MCF 10A (cell line): Measurements from ENCODE around the gene MED28. TPM values are rescaled to one million over a fixed set of nuclear protein-coding genes. Genes with fewer than 3 reads are reported as not detected.

Experiments used
- BruUV-seq: library from RNA; stranded (reverse); fragments of 400-500 nt; replicated peaks from 2 replicates; lab custom pipeline; 2021; lab: Mats Ljungman, UMichigan
- CTCF ChIA-PET: fragments of 300-600 bp; sonication (Branson Sonifier 250); formaldehyde crosslinking; extraction: SDS; loops from one replicate; lab custom pipeline; 2021; ENCODE audit warnings: antibody characterized with exemption, inconsistent platforms; lab: Yijun Ruan, JAX
- POLR2A ChIA-PET: fragments of 300-600, 350-650 bp; sonication (Branson Sonifier 250); formaldehyde crosslinking; extraction: SDS; loops from one replicate; lab custom pipeline; 2020; ENCODE audit warnings: antibody characterized with exemption, inconsistent platforms; lab: Yijun Ruan, JAX
- DNase-seq: peaks from one replicate; pipeline ENCODE4 v3.0.0-alpha.2; 2018; ENCODE audit not compliant: unreplicated experiment
- H3K27ac Mint-ChIP-seq: one replicate; pipeline ENCODE4 v1.8.0; 2022; ENCODE audit warnings: mild to moderate bottlenecking, low read depth, mixed read lengths; ENCODE audit not compliant: unreplicated experiment
- H3K27me3 Mint-ChIP-seq: one replicate; pipeline ENCODE4 v1.8.0; 2022; ENCODE audit warnings: mixed read lengths; ENCODE audit not compliant: insufficient read depth, unreplicated experiment
- H3K36me3 Mint-ChIP-seq: one replicate; pipeline ENCODE4 v1.8.0; 2022; ENCODE audit warnings: mild to moderate bottlenecking, moderate library complexity, mixed read lengths; ENCODE audit not compliant: insufficient read depth, unreplicated experiment
- H3K4me1 Mint-ChIP-seq: one replicate; pipeline ENCODE4 v1.8.0; 2022; ENCODE audit warnings: mixed read lengths; ENCODE audit not compliant: insufficient read depth, unreplicated experiment
- H3K4me3 Mint-ChIP-seq: one replicate; pipeline ENCODE4 v1.8.0; 2022; ENCODE audit warnings: mild to moderate bottlenecking, moderate library complexity, mixed read lengths; ENCODE audit not compliant: unreplicated experiment
- H3K9me3 Mint-ChIP-seq: one replicate; pipeline ENCODE4 v1.8.0; 2022; ENCODE audit warnings: mixed read lengths; ENCODE audit not compliant: unreplicated experiment
- intact Hi-C: fragments of 100-400 bp; cut with micrococcal nuclease; formaldehyde crosslinking; loops from 2 replicates; pipeline ENCODE4 v1.14.1; 2022
- total RNA-seq: library from RNA; stranded (reverse); gene quantifications from 2 replicates; pipeline ENCODE4 v1.2.3, GENCODE V29; 2022
- TF ChIP-seq, protein P1 (sequence below): fragments of 200-600 bp; IDR thresholded peaks from one replicate; pipeline ENCODE4 v1.8.0; 2022; ENCODE audit warnings: antibody characterized with exemption, mild to moderate bottlenecking; ENCODE audit not compliant: unreplicated experiment

The MED28 gene
- total RNA-seq, 1 experiment from 2014 or later = 32.1 TPM

DNA sequence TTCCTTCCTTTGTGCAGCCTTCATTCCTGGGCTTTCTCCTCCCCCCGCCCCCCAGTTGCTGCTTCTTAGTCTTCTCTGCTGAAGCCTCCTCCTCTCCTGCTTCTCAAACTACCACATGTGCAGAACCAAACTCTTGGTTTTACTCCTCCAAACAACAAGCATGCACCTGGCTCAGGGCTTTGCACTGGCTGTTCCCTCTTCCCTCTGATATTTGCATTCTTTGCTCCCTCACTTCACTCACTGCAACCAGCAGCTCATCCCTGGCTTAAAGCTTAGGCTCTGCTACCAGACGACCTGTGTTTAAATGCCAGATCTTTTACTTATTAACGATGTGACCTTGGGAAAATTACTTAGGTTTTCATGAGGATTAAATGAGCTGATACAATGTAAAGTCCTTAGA, 51.4 kb downstream of the MED28 start:
- ChIA-PET CTCF (no interaction called here), POLR2A (no interaction called here)
- no peak for DNase-seq
- TF ChIP-seq, protein P1, sequence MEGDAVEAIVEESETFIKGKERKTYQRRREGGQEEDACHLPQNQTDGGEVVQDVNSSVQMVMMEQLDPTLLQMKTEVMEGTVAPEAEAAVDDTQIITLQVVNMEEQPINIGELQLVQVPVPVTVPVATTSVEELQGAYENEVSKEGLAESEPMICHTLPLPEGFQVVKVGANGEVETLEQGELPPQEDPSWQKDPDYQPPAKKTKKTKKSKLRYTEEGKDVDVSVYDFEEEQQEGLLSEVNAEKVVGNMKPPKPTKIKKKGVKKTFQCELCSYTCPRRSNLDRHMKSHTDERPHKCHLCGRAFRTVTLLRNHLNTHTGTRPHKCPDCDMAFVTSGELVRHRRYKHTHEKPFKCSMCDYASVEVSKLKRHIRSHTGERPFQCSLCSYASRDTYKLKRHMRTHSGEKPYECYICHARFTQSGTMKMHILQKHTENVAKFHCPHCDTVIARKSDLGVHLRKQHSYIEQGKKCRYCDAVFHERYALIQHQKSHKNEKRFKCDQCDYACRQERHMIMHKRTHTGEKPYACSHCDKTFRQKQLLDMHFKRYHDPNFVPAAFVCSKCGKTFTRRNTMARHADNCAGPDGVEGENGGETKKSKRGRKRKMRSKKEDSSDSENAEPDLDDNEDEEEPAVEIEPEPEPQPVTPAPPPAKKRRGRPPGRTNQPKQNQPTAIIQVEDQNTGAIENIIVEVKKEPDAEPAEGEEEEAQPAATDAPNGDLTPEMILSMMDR = no peak
- no peaks in the 10 kb centered on the region for H3K9me3 Mint-ChIP-seq
- no peaks in the 10 kb centered on the region for H3K27me3 Mint-ChIP-seq
- BruUV-seq = no TSS peak
- no peak overlapping the region for H3K27ac Mint-ChIP-seq
- H3K4me1 Mint-ChIP-seq = no peaks in the 10 kb centered on the region
- H3K4me3 Mint-ChIP-seq = no peak overlapping the region
- intact Hi-C loops = no loop called here
- H3K36me3 Mint-ChIP-seq = no peaks in the 10 kb centered on the region

DNA sequence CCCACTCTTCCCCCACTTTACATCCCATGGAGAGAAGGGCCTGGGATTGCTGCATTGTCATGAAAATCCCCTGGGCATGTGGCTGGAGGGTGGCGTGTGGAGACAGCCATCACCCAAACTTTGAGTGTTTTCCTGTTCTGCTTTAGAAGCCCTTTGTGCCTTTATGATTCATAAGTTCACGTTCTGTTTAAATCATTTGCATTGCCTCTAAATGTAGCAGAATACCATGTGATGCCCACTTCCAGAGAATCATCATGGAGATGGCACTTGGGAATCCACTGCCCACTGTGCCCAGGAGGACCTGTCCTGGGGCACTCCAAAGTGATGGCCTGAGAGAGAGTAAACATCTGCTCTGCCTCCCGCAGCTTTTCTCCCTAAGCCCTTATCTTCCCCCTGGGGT, 52.8 kb downstream of the MED28 start:
- ChIA-PET POLR2A (no interaction called here), CTCF (no interaction called here)
- BruUV-seq = no TSS peak
- no peak overlapping the region for H3K27ac Mint-ChIP-seq
- TF ChIP-seq, protein P1 = no peak
- intact Hi-C loops = no loop called here
- no peaks in the 10 kb centered on the region for H3K36me3 Mint-ChIP-seq
- no peak overlapping the region for H3K4me3 Mint-ChIP-seq
- no peaks in the 10 kb centered on the region for H3K4me1 Mint-ChIP-seq
- DNase-seq = no peak
- H3K27me3 Mint-ChIP-seq = peaks cover 11% of the 10 kb centered on the region
- peaks cover 8% of the 10 kb centered on the region for H3K9me3 Mint-ChIP-seq

DNA sequence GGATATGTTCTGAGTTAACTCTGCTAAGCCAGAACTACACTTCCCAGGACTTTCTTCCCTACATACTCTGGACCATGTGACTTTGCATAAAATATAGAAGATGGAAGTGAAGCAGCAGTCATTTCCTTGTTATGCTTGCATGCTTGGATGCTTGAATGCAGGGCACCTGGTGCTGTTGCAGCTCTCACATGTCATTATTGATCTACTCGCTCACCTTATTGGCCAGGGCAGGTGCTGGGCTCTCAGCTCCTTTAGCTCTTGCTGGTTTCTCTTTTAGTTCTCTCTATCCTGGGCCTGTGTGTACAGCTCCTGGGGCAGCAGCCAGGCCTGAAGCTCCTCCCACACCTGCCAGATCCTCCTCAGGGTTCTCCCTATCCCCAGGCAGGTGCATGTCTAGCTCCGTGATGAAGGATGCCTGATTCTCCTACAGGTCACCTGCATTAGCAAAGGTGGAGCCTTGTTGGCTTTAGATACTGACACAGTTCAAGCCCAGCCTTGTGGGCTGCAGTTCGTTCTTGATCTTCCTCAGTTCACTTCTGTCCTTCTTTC, 53.3 kb downstream of the MED28 start:
- H3K9me3 Mint-ChIP-seq = peaks cover 8% of the 10 kb centered on the region
- H3K36me3 Mint-ChIP-seq = no peaks in the 10 kb centered on the region
- H3K27me3 Mint-ChIP-seq = peaks cover 11% of the 10 kb centered on the region
- POLR2A ChIA-PET = no interaction called here
- intact Hi-C loops = no loop called here
- DNase-seq = no peak
- no peak overlapping the region for H3K4me3 Mint-ChIP-seq
- no peak overlapping the region for H3K27ac Mint-ChIP-seq
- TF ChIP-seq, protein P1 = no peak
- BruUV-seq = no TSS peak
- CTCF ChIA-PET = interaction anchor here (0.6 kb wide), 1 partner anchor 99 kb away, joined by 3 read pairs; no protein-coding TSS in a partner anchor
- H3K4me1 Mint-ChIP-seq = no peaks in the 10 kb centered on the region

GRCh38 chr4:17670423-17670822, 56.0 kb downstream of the MED28 start:
- ChIA-PET POLR2A (interaction anchor here (0.7 kb wide), 1 partner anchor 30 kb away, joined by 3 read pairs; no protein-coding TSS in a partner anchor), CTCF (no interaction called here)
- intact Hi-C loops = no loop called here
- Mint-ChIP-seq H3K4me1 (no peaks in the 10 kb centered on the region), H3K27ac (no peak overlapping the region), H3K27me3 (peaks cover 11% of the 10 kb centered on the region), H3K36me3 (no peaks in the 10 kb centered on the region), H3K9me3 (peaks cover 8% of the 10 kb centered on the region), H3K4me3 (no peak overlapping the region)
- TF ChIP-seq, protein P1 = no peak
- no peak for DNase-seq
- BruUV-seq = no TSS peak
